ENCODE results near the gene RPS27. TPM values are rescaled to one million over a fixed set of nuclear protein-coding genes. Genes with fewer than 3 reads are reported as not detected.

The RPS27 gene
- total and polyA plus RNA-seq, 2 of the 13 experiments (the other 11 are each of a cell fraction or from before 2014, with no cell fraction given): 3,737 to 9,964 TPM

DNA sequence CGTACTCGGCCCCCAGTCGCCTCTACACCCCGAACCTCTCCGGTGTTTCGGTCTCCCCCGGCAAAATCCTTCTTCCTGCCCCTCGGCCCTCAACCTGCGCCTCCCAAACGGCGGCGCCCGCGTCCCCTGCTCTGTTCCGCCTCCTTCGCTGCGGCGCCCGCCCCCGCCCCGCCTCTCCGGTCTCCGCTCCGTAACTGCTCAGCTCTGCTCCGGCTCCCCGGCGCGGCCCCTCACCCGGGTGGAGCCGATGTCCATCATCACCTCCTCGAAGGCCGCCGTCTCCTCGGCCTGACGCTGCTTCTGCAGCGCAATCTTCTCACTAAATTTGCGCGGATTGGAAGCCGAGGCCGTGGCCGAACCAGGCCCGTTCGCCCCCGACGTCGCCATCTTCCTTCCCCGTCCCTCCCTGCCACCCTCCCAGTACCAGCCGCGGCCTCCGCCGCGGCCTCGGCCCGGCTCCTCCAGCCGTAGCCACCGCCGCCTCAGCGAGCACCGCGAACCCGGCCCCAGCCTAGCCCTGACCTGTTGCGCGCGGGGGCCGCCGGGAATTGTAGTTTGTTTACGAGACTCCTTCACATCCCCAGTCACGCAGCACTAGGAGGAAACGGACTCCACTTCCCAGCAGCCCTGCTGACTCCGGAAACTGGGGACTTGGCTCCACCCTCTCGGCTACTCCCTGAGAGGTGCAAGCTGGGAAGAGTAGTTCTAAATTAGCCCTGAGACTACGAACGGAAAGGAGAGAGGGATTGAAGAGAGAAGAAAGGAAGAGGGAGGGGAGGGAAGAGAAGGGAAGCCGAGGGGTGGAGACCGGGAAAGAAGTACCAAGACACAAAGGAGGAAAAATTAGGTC is 32.2 kb upstream of the RPS27 start, which contains the start of gene CRTC2 (continued):
- no peak for TF ChIP-seq ZNF318 (CRISPR knock-in tag; IDR thresholded peaks at IDR 0.05)
- TF ChIP-seq ZSCAN20 (CRISPR knock-in tag; IDR thresholded peaks at IDR 0.05; ENCODE audit: borderline replicate concordance): peak; percentile 67; the same call in 1 of the 2 replicates
- TF ChIP-seq NONO (IDR thresholded peaks at IDR 0.05): no peak
- TF ChIP-seq NONO (CRISPR knock-in tag; conservative IDR thresholded peaks at IDR 0.05): peak; percentile 67; the same call in 1 of the 2 replicates
- no peak for TF ChIP-seq ZNF17 (CRISPR knock-in tag; IDR thresholded peaks at IDR 0.05)
- no peak for TF ChIP-seq ZNF883 (CRISPR knock-in tag; IDR thresholded peaks at IDR 0.05; ENCODE audit: not compliant biosample characterization)
- no peak for TF ChIP-seq MYNN (CRISPR knock-in tag; IDR thresholded peaks at IDR 0.05; ENCODE audit: low read depth)
- 0 out of 2 replicates have a peak, but pooled peaks have one; percentile 43 for TF ChIP-seq POGZ (CRISPR knock-in tag; IDR thresholded peaks at IDR 0.05)
- TF ChIP-seq ZNF124 (CRISPR knock-in tag; IDR thresholded peaks at IDR 0.05): no peak
- peak; percentile 53; the same call in 1 of the 2 replicates for TF ChIP-seq ARNT2 (CRISPR knock-in tag; IDR thresholded peaks at IDR 0.05; ENCODE audit: low read depth)
- TF ChIP-seq MBNL3 (CRISPR knock-in tag; conservative IDR thresholded peaks at IDR 0.05): no peak
- no peak for TF ChIP-seq ZNF343 (CRISPR knock-in tag; IDR thresholded peaks at IDR 0.05)
- TF ChIP-seq, protein P1, sequence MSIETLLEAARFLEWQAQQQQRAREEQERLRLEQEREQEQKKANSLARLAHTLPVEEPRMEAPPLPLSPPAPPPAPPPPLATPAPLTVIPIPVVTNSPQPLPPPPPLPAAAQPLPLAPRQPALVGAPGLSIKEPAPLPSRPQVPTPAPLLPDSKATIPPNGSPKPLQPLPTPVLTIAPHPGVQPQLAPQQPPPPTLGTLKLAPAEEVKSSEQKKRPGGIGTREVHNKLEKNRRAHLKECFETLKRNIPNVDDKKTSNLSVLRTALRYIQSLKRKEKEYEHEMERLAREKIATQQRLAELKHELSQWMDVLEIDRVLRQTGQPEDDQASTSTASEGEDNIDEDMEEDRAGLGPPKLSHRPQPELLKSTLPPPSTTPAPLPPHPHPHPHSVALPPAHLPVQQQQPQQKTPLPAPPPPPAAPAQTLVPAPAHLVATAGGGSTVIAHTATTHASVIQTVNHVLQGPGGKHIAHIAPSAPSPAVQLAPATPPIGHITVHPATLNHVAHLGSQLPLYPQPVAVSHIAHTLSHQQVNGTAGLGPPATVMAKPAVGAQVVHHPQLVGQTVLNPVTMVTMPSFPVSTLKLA (IDR thresholded peaks at IDR 0.05): 0 out of 2 replicates have a peak, but pooled peaks have one; percentile 28
- TF ChIP-seq ZNF335 (CRISPR knock-in tag; IDR thresholded peaks at IDR 0.05): no peak
- TF ChIP-seq E2F5 (CRISPR knock-in tag; conservative IDR thresholded peaks at IDR 0.05): no peak
- no peak for TF ChIP-seq XBP1 (CRISPR knock-in tag; IDR thresholded peaks at IDR 0.05)
